HG03159 (cell line): Measurements from ENCODE around the gene AJAP1.
"Not testable (repeated sequence)": the region's sequence is repeated elsewhere in the genome, so short reads cannot be mapped to it uniquely, and the experiment has no call there.

Experiments
- ATAC-seq: cut with Tn5 transposase; IDR thresholded peaks from one replicate; pipeline ENCODE4 v1.9.1; 2021; ENCODE audit warnings: mild to moderate bottlenecking, moderate library complexity; ENCODE audit not compliant: unreplicated experiment

AJAP1 gene

DNA sequence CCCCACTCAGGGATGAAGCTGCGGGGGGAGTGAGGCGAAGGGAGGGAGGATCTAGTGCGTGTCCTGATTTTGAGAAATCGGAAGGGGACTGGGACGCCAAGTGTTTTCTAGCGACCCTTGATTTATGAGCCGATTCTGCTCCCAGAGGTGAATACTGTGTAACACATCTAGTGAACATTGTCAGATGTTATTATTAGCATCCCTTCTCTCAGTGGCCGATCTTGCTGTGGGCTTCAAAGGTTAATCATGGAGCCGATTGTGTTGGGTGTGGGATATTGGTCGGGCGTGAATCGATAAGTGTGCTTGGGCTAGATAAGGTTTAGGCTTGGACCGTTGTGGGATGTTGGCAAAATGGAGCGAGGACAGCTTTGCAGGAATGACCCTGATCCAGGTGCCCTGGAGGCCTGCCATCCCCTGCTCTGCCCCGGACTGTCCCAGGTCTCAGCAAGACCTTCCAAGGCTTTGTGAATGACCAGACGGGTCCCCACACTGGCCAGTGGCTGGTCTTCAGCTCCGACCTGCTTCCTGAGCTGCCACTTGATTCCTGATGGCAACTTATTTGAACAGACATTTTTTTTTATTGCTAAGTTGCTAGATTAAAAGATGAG lies 2.2 kb downstream of the AJAP1 start:
- ATAC-seq, result no peak

DNA sequence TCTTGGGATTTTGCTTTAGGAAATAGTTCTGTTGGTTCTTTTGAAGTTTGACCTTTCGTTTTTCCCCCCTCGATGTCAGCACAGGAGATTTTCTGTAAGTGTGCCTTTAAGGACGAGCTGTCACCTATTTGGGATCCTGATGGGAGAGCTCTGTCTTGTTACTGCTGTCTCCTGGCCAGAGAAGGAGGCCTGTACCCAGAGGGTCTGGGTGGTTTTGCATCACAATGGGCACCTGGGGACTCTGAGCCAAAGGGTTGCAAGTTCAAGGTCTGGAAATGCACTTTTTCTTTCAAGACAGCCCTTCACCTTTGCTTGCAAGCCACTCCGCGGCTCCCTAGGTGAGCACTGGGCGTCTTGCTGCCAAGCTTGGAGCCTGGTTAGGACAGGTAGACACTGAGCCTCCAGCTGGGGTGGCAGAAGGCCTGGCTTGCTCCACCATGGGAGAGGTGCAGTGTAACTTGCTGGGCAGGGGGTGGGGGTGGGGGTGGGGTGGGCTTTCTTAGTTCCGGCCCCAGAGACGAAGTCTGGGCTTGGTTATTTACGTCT lies 2.9 kb downstream of the AJAP1 start:
- ATAC-seq, result no peak

DNA sequence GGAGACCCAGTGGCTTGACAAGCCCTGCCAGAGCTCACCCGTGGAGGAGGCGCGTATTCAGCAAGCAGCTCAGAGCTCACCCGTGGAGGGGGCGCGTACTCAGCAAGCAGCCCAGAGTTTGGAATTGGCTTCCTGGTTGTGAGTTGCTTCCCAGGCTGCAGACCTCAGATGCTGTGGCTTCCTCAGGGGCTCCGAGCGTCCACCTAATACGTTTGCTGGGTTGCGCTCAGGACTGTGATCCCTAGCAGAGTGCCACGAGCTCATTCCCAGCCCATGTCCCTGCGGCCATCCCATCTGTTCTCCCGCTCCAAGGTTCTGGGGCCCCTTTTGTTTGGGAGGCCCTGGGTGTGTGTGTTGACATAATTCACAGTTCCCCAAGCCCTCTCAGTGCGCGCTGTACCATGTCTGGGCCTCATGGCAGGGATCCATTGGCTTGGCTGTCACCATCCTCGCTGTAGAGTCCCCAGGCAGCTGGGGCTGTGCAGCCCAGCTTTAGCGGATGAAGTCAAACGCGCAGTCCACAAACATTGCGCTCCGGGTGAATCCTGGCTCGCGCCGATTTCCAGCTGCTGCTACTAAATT lies 3.6 kb downstream of the AJAP1 start:
- ATAC-seq, result no peak

- ATAC-seq, result no peak
These were observed 4.5 kb downstream of the AJAP1 start for GRCh38 chr1:4658643-4659628.

DNA sequence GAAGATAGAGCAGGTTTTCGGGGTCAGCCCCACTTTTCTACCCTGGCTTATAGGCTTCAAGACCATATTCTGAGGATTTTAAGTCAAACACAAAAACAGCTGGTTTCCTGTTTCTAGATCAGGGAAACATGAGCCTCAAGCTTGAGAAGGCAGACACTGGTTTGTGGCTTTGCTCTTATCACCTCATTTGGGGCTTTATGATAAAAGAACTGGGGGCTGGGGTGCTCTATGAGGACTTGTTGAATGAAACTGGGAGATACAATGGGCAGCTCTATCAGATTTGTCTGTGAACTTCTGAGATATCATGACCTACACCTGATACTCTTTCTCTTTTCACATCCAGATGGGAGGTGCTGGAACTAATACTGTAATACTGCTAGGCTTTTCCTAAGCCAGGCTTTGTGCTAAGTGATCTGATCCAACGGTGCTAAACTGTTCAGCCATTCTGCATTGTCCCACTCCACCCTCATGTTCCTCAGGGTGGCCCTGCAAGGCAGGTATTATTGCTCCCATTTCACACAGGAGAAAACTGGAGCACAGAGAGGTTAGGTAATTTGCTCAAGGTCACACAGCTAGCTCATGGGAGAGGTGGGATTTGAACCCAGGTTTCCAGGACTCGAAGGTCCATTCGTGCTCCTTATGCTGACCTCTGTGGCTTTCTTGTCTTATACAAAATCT lies 6.6 kb downstream of the AJAP1 start:
- no peak for ATAC-seq

DNA sequence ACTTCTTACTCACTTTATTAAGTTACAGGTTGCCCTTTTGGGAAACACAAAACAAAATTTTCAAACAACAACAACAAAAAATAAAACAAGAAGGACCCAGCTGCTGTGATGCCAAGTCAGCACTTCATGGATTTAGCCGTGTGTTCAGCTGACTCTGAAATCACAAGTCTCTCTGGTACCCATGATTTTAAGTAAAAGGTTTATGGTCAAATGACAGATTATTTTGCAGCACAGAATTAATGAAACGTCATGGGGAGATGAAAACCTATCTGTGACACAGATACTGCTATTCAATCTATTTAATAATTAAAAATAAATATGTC lies 7.1 kb downstream of the AJAP1 start:
- no peak for ATAC-seq

DNA sequence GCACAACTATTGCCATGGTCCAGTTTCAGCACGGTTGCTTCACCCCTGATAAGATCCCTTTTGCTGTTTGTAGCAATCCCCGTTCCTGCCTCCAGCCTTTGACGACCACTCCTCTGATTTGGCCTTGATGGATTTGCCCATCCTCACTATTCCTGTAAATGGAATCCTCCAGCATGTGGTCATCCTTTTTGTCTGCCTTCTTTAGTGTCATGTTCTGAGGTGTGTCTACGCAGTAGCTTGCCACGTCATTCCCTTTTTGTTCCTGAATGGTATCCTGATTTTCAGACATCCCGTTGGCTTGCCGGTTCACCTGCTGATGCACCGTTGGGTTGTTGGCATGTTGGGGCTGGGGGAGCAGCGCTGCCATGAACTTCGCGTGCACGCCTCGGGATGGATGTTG lies 7.8 kb downstream of the AJAP1 start:
- ATAC-seq, result no peak

GRCh38 chr1:4662723-4663122 lies 8.3 kb downstream of the AJAP1 start:
- no peak for ATAC-seq

DNA sequence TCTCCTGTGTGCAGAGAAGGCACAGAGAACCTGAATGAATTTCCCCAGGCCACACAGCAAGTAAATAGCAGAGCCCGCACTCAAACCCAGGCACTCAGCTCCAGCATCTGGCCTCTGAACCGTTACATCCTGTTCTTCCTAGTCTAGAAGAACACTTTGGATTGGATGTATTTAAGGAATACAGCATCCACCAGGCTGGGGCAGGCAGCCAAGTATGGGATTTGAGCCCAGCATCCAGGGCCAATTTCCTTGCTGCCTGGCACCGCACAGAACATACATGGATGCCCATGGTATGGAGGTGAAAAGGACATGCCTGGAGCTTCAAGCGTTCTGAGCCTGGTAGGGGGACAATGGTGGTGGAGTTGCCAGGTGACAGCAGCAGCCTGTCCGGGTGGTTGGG lies 9.7 kb downstream of the AJAP1 start:
- no peak for ATAC-seq

DNA sequence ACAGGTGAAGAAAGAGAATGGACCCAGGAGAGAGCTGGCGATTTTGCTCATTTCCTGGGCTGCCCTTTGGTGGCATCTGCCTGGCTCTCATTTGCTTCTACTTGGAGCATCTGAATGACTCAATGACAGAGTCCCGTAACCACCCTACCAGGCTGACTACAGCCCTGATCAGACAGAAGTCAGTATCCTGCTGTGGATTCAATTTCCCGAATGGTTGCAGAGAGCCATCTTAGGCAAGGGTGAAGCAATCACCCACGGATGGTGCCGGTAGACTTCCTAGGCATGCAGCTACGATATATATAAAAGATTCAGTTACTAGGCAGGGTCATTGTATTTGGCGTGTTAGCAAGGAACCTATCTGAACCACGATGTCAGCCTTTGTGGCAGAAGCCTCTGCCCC lies 10.2 kb downstream of the AJAP1 start:
- ATAC-seq, result no peak

DNA sequence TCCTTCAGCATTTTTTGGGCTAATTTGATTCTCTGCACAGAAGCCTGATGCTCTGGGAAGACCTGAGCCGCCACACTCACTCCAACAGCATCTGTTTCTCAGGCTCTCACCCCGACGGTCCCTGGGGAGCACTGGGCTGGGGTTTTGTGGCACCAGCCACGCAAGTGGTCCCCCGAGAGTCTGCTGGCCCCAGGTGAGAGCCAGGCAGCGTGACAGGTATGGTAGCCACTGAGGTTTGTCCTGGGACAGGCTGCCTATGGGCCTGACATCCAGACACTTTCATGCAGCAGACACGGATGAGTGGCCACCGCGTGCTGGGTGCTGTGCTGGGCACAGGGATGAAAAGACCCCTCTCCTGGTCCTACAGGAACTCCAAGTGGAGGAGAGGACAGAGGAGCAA lies 11.0 kb downstream of the AJAP1 start:
- no peak for ATAC-seq

- ATAC-seq, result not testable (repeated sequence)
These were observed 12.3 kb downstream of the AJAP1 start for GRCh38 chr1:4666683-4667082.

DNA sequence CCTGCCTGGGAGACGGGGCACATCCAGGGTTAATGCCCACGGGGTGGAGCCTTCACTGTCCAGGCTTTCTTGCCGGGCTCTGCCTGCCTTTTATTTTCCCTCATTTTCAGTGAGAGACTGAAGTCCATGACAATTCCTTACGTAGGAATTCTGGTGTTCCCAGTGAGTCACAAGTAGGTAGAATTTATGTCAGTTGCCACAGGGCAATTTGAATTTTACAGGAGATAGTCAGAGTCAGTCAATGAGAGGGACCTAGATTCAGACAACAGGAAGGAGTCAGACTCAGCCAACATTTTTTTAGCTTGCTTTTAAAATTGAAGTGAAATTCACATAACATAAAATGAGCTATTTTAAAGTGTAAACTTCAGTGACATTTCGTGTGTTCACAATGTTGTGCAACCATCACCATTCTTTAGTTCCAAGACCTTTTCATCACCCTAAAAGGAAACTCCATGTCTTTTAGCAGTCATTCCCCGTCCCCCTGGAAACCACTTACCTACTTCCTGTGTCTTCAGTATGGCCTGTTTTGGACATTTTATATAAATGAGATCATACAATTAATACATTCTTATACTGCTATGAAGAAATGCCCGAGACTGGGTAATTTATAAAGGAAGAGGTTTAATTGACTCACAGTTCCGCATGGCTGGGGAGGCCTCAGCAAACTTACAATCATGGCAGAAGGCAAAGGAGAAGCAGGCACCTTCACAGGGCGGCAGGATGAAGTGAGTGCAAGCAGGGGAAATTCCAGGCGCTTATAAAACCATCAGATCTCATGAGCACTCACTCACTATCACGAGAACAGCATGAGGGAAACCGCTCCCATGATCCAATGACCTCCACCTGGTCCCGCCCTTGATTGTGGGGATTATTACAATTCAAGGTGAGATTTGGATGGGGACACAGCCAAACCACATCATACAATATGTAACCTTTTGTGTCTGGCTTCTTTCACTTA lies 14.6 kb downstream of the AJAP1 start:
- no peak for ATAC-seq

DNA sequence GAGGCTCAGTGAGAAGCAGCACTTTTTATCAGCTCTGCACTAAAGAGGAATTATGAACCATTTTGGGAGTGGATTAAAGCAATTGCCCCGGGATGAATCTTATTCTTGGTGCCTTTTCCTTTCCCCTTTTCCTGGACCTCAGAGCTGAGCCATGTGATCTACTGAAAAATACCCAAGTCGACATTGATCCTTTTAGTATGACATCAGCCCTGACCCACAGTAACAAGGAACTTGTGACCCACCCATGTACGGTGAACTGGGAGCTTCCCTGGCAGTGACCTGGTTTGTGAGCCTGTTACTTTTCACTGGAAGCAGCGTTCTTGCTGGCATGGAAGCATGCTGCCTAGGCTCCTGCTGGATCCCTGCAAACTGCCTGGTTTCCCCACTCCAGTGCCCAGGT lies 15.9 kb downstream of the AJAP1 start:
- ATAC-seq, result no peak

DNA sequence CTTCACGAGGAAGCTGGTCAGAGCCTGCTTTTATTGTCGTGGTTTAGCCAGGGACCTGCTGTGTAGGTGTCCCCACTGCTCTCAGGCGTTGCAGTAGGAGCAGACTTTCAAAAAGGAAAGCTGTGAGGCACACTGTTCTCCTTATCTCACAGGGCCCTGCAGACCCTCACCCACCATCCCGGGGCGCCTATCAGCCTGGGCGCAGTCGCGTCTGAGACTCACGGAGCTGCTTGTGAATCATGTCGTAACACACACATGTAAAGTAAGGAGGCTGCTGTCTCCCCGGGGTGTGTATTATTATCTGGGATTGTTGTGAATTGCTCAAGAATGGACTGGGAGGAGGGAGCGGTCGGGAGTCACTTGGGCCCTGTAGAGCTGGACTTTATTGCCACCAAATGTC lies 17.4 kb downstream of the AJAP1 start:
- ATAC-seq, result no peak

GRCh38 chr1:4673494-4673893 lies 19.1 kb downstream of the AJAP1 start:
- no peak for ATAC-seq

- ATAC-seq, result no peak
These were observed 19.7 kb downstream of the AJAP1 start for GRCh38 chr1:4674117-4674516.

DNA sequence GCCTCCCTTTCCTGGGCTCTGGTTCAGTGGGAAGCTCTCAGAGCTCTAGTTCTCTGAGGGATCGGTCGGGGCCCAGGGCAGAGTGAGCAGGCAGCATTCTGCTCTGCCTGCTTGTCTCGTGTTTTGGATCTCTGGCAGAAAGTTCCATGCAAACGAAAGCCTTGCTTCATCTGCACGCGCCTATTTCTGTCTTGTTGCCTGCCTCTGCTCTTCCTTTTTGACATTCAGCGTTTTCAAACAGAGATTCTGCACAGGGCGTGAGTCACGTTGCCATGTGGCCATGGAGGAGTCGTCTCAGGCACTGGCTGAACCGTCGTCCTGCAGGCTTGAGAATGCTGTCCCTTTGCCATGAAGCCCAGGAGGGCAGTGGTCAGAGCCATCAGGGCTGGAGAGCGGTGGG lies 20.3 kb downstream of the AJAP1 start:
- ATAC-seq, result no peak

GRCh38 chr1:4675454-4676186 lies 21.2 kb downstream of the AJAP1 start:
- no peak for ATAC-seq

DNA sequence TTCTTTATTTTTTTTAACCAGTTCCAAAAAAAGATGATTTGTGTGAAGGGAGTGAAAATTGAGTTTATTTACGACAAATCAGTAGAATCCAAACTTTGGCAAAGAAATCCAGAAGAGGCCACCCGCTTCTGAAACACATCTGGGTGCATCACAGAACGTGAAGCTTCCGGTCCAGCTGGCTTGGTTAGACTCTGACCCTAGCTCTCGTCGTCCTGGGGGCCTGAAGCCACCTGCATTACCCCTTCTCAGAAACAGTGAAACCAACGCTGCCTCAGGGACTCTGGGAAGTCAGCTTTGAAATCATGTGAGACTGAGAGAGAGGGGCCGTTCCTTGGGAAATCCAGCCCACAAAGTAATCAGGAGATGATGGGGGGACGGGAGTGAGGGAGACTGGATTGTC lies 21.8 kb downstream of the AJAP1 start:
- no peak for ATAC-seq
